Keratinocyte (primary cell): ENCODE data around the gene ARID3B. TPM values are rescaled to one million over a fixed set of nuclear protein-coding genes. Genes with fewer than 3 reads are reported as not detected.

Source experiments
- DNase-seq: peaks from one replicate; pipeline ENCODE4 v3.0.0-alpha.2; 2011; ENCODE audit warnings: low read depth, missing footprints, low spot score
- FAIRE-seq: peaks from 2 replicates; lab custom pipeline; 2011; peaks lifted over from hg19 to GRCh38; lab: Jason Lieb, UNC
- H2AFZ ChIP-seq: 2 replicates; pipeline ENCODE4 v1.6.0; 2012; ENCODE audit warnings: low read length, control low read depth, inconsistent platforms; ENCODE audit not compliant: control insufficient read depth
- H3K27ac ChIP-seq: 2 replicates; pipeline ENCODE4 v1.5.1; 2011; ENCODE audit warnings: low read length; ENCODE audit not compliant: control insufficient read depth, insufficient read depth
- H3K27me3 ChIP-seq: 3 replicates; pipeline ENCODE4 v1.6.0; 2011; ENCODE audit warnings: low read length; ENCODE audit not compliant: control insufficient read depth, insufficient read depth; ENCODE audit errors: extremely low read depth
- H3K36me3 ChIP-seq, 2 experiments: 2 replicates in 1 of 2; 3 replicates in 1 of 2; pipeline ENCODE4 v1.5.1; 2011; ENCODE audit warnings: low read length in 2 of 2, mild to moderate bottlenecking in 1 of 2; ENCODE audit not compliant: control insufficient read depth in 2 of 2, insufficient read depth in 2 of 2; ENCODE audit errors: extremely low read depth in 1 of 2
- H3K4me1 ChIP-seq: 3 replicates; pipeline ENCODE4 v1.5.1; 2011; ENCODE audit warnings: low read length; ENCODE audit not compliant: control insufficient read depth, insufficient read depth; ENCODE audit errors: extremely low read depth
- H3K4me2 ChIP-seq: 3 replicates; pipeline ENCODE4 v1.6.0; 2011; ENCODE audit warnings: low read depth, low read length; ENCODE audit not compliant: control insufficient read depth, insufficient read depth; ENCODE audit errors: extremely low read depth
- H3K4me3 ChIP-seq, 3 experiments: fragments of 200-600 bp in 1 of 3; sonication (generic) in 1 of 3; 2 replicates in 2 of 3; 3 replicates in 1 of 3; pipeline ENCODE4 v1.5.1; 2011 to 2016; ENCODE audit warnings: low read length in 3 of 3, mild to moderate bottlenecking in 3 of 3, control low read depth in 2 of 3, inconsistent platforms in 1 of 3, low read depth in 1 of 3, mixed read lengths in 1 of 3, mixed run types in 1 of 3, moderate library complexity in 1 of 3; ENCODE audit not compliant: control insufficient read depth in 2 of 3, insufficient read depth in 2 of 3; ENCODE audit errors: extremely low read depth in 1 of 3
- H3K79me2 ChIP-seq: 2 replicates; pipeline ENCODE4 v1.6.0; 2012; ENCODE audit warnings: low read length; ENCODE audit not compliant: control insufficient read depth, insufficient read depth
- H3K9ac ChIP-seq: 3 replicates; pipeline ENCODE4 v1.6.0; 2011; ENCODE audit warnings: low read length; ENCODE audit not compliant: control insufficient read depth, insufficient read depth; ENCODE audit errors: extremely low read depth
- H3K9me1 ChIP-seq: 3 replicates; pipeline ENCODE4 v1.6.0; 2011; ENCODE audit warnings: low read length; ENCODE audit not compliant: control insufficient read depth, insufficient read depth; ENCODE audit errors: extremely low read depth
- H3K9me3 ChIP-seq: 2 replicates; pipeline ENCODE4 v1.5.1; 2012; ENCODE audit warnings: low read depth, low read length; ENCODE audit not compliant: control insufficient read depth
- H4K20me1 ChIP-seq: 3 replicates; pipeline ENCODE4 v1.6.0; 2011; ENCODE audit warnings: low read length; ENCODE audit not compliant: control insufficient read depth, insufficient read depth; ENCODE audit errors: extremely low read depth
- EZH2 ChIP-seq: IDR thresholded peaks from one replicate; pipeline ENCODE4 v1.6.1; 2012; ENCODE audit warnings: inconsistent platforms, mild to moderate bottlenecking, low read length, moderate library complexity
- dilution Hi-C: fragments of 300-500 bp; cut with MboI; formaldehyde crosslinking; loops from one replicate; pipeline ENCODE4 v1.7.0; 2020; ENCODE audit warnings: low sequenced_read_pairs; ENCODE audit not compliant: extremely low pct_ligation_motif_present
- polyA plus RNA-seq, 5 experiments: library from polyadenylated mRNA; depleted of rRNA in 3 of 5; stranded (reverse) in 3 of 5; stranded (forward) in 1 of 5; unstranded in 1 of 5; fragments of >200 nt; gene quantifications; 1 replicate in 1 of 5; 2 replicates in 3 of 5; 3 replicates in 1 of 5; pipeline versions ENCODE4 v1.2.1 to v1.2.3, GENCODE V29; 2011 to 2012; ENCODE audit warnings: missing spikeins in 2 of 5, low read depth in 1 of 5, low replicate concordance in 1 of 5
- TF ChIP-seq, protein P1 (sequence below), 3 experiments: IDR thresholded peaks in 1 of 3; conservative IDR thresholded peaks in 1 of 3; optimal IDR thresholded peaks in 1 of 3; 2 replicates in 2 of 3; 3 replicates in 1 of 3; pipeline versions ENCODE3 to v1.5.1; 2011; ENCODE audit warnings: low read length in 3 of 3, mild to moderate bottlenecking in 3 of 3, moderate library complexity in 2 of 3, control low read depth in 1 of 3, inconsistent platforms in 1 of 3; ENCODE audit not compliant: insufficient read depth in 2 of 3; ENCODE audit errors: extremely low read depth in 1 of 3

Gene ARID3B
- polyA plus RNA-seq, 1 donor (not counting 4 experiments of a cell fraction or from before 2014, with no cell fraction given), result 3.6 TPM

DNA sequence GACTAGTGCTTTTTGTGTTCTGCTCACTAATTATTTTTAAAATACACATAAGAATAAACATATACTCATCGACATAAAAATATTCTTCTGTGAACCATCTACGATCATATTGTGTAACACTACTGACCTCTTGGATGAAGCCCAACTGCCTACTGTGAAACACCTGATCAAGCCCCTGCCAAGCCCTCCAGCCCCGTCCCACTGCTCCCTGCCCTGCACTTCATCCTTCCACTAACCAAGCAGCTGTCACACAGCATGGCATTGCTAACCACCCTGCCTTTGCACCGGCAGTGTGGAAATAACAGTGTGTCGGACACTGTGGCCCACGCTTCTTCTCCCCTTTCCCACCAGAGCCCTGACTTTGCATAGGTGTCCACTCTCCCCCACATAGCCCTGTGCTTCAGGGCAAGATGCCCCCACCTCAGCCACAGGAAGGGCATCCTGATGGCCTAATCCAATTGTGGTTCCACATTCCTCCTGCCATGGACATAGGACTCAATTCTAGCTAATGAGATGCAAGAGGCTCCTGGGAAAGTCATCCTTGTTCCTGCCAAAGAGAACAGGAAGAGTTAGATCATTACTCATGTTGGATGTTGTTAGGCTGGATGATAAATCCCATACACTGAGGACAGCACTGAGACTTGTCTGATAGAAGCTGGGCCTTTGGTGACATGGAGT lies 35.0 kb upstream of the ARID3B start:
- DNase-seq, result no peak
- H3K79me2 ChIP-seq, result no peaks in the 10 kb centered on the region

DNA sequence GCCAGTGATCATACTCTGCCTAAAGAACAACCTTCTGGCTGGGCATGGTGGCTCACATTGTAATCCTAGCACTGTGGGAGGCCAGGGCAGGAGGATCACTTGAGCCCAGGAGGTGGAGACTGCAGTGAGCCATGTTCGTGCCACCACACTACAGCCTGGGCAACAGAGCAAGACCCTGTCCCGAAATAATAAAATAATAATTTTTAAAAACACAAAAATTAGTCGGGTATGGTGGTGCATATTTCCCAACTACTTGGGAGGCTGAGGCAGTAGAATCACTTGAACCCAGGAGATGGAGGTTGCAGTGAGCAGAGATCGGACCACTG lies 34.5 kb upstream of the ARID3B start:
- Histone ChIP-seq H3K9ac (no peak overlapping the region), H3K36me3 (no peaks in the 10 kb centered on the region), H3K9me1 (no peaks in the 10 kb centered on the region), H3K79me2 (no peaks in the 10 kb centered on the region), H2AFZ (no peak overlapping the region), H4K20me1 (no peaks in the 10 kb centered on the region), H3K27ac (no peak overlapping the region), H3K9me3 (no peaks in the 10 kb centered on the region), H3K4me1 (no peaks in the 10 kb centered on the region), H3K4me2 (no peak overlapping the region), H3K4me3 (no peak overlapping the region), H3K27me3 (no peaks in the 10 kb centered on the region)
- FAIRE-seq (no peak), DNase-seq (no peak)
- TF ChIP-seq EZH2, result no peak
- TF ChIP-seq, protein P1, sequence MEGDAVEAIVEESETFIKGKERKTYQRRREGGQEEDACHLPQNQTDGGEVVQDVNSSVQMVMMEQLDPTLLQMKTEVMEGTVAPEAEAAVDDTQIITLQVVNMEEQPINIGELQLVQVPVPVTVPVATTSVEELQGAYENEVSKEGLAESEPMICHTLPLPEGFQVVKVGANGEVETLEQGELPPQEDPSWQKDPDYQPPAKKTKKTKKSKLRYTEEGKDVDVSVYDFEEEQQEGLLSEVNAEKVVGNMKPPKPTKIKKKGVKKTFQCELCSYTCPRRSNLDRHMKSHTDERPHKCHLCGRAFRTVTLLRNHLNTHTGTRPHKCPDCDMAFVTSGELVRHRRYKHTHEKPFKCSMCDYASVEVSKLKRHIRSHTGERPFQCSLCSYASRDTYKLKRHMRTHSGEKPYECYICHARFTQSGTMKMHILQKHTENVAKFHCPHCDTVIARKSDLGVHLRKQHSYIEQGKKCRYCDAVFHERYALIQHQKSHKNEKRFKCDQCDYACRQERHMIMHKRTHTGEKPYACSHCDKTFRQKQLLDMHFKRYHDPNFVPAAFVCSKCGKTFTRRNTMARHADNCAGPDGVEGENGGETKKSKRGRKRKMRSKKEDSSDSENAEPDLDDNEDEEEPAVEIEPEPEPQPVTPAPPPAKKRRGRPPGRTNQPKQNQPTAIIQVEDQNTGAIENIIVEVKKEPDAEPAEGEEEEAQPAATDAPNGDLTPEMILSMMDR (optimal IDR thresholded peaks at IDR 0.05 in 1 of 3, IDR thresholded peaks at IDR 0.05 in 1 of 3, conservative IDR thresholded peaks at IDR 0.05 in 1 of 3; ENCODE audit: extremely low read depth in 1 of 3, insufficient read depth in 2 of 3, low read length in 3 of 3), result no peak
- dilution Hi-C loops, result no loop called here

More for the DNA sequence above, 35.0 kb upstream of the ARID3B start:
- no peak overlapping the region for H3K9ac ChIP-seq
- TF ChIP-seq, protein P1 (optimal IDR thresholded peaks at IDR 0.05 in 1 of 3, IDR thresholded peaks at IDR 0.05 in 1 of 3, conservative IDR thresholded peaks at IDR 0.05 in 1 of 3; ENCODE audit: extremely low read depth in 1 of 3, insufficient read depth in 2 of 3, low read length in 3 of 3), result no peak
- TF ChIP-seq EZH2, result no peak
- H3K27me3 ChIP-seq, result no peaks in the 10 kb centered on the region
- H3K4me1 ChIP-seq, result no peaks in the 10 kb centered on the region
- dilution Hi-C loops, result no loop called here
- H3K4me3 ChIP-seq, result no peak overlapping the region
- H2AFZ ChIP-seq, result no peak overlapping the region
- no peaks in the 10 kb centered on the region for H3K9me1 ChIP-seq
- H3K9me3 ChIP-seq, result no peaks in the 10 kb centered on the region
- H3K4me2 ChIP-seq, result no peak overlapping the region
- FAIRE-seq, result no peak
- H3K36me3 ChIP-seq, result no peaks in the 10 kb centered on the region
- H4K20me1 ChIP-seq, result no peaks in the 10 kb centered on the region
- H3K27ac ChIP-seq, result no peak overlapping the region
